GM19468 (cell line): ENCODE results near the gene RBM39.
"Not testable (repeated sequence)": the region's sequence is repeated elsewhere in the genome, so short reads cannot be mapped to it uniquely, and the experiment has no call there.

Source experiments
- ATAC-seq: cut with Tn5 transposase; IDR thresholded peaks from one replicate; pipeline ENCODE4 v1.9.1; 2021; ENCODE audit warnings: mild to moderate bottlenecking, moderate library complexity, moderate number of reproducible peaks; ENCODE audit not compliant: unreplicated experiment; ENCODE audit errors: extremely low read depth

RBM39 gene

GRCh38 chr20:35741892-35742740, at the start of gene RBM39:
Gene RBM39, minus strand, starts transcription at chr20:35742260. Its CDS starts 1,386 bp downstream, at chr20:35740874.
- ATAC-seq, result peak; percentile 81

DNA sequence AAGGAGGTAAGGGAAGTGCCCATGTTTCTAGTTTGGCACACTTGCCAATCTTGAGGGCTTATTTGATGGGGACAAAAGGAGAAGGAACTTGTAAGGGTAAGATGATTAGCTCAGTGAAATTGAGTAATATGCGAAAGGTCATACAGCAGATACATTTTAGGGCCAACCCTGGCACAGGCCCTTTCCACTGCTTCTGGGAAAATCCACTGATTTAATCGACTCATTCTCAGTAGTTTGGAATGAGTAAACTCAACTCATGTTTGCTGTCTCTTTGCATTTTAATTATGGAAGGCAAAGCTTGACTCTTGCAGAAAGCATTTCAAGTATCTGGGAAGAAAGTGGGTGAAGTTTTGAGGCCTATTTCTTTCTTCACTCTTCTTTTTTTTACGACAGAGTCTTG, 49.8 kb upstream of the RBM39 start:
- ATAC-seq, result no peak

GRCh38 chr20:35791097-35791496, 49.0 kb upstream of the RBM39 start:
- ATAC-seq, result no peak

DNA sequence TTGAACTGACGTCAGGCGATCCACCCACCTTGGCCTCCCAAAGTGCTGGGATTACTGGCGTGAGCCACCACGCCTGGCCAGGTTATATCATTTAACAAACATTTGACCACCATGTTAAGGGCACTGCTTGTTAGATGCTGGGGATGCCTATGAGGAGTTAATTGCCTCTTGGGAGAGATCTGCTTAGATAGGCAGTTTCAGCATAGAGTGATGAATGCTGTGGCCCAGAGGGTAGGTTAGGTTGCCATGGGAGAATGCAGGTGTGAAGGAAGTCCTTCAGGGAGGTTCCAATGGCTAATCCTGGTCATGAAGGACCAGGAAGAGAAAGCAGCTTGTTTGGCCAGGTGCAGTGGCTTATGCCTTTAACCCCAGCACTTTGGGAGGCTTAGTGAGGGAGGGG, 46.7 kb upstream of the RBM39 start:
- no peak for ATAC-seq

DNA sequence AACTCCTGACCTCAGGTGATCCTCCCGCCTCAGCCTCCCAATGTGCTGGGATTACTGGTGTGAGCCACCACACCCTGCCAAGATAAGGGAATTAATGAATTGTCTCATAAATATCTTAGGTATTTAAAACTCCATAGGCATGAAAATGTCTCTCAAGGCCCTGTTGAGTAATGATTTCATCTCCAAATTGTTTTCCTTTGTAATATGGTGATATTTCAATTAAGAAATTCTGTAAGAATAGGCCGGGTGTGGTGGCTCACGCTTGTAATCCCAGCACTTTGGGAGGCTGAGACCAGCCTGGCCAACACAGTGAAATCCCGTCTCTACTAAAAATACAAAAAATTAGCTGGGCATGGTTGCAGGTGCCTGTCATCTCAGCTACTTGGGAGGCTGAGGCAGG, 43.5 kb upstream of the RBM39 start:
- not testable (repeated sequence) for ATAC-seq

- ATAC-seq, result not testable (repeated sequence)
Measured at GRCh38 chr20:35783811-35784210, 41.8 kb upstream of the RBM39 start.

- ATAC-seq, result no peak
Measured at GRCh38 chr20:35776513-35777101, 34.5 kb upstream of the RBM39 start.

- no peak for ATAC-seq
Measured at GRCh38 chr20:35774391-35774790, 32.3 kb upstream of the RBM39 start.

DNA sequence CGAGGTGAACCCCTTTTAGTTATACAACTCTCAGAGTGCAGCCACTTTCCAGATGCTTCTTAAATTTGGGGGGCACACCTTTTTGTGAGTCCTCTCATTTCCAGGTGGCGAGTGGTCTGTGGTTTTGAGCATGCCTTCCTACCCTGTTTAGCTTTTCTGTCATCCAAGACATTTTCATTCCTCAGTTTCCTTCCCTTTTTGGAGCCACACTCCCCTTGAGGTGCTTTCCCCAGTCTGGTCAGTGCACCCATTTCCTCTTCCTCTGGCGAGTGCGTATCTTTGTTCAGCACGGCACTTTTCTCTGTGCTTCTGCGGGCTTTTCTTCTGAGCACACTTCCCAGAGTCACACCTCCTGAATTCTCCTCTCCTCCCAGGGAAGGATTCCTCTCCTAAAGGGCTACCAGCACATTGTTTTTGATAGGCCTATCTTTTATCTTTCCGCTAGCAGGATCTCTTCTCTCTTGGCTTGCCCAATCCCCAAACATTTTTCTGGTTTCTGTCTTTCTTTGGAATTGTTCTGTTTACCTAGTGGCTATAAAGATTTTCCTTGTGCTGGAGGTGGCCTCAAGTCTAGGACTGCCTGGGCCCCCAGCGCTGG, 31.2 kb upstream of the RBM39 start:
- no peak for ATAC-seq

DNA sequence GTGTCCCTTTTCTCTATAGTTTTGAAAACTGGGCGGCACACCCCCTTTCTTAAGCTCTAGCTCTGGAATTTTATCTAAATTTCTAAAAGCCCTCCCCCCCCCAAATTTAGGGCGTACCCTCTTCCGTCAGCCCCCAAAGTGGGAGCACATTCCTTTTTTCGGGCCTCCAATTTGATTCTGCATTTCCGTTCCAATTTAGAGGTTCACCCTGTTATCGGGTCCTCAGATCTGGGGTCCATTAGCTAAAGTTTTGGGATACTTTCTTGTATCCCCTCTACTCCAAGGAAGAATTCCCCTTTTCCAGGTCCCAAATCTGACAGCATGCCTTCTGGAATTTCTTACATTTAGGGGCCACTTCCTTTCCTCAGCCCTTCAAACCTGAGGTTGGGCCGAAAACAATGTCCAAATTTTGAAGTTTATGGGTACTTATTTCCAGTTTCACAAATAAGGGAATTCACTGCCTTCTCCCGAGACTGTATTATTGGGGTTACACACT, 30.6 kb upstream of the RBM39 start:
- ATAC-seq, result no peak

GRCh38 chr20:35771689-35772562, 29.9 kb upstream of the RBM39 start, which contains the start of gene PHF20:
Gene PHF20, plus strand, starts transcription at chr20:35772015. Its CDS starts 29,508 bp downstream, at chr20:35801523.
- ATAC-seq, result peak; percentile 53

- ATAC-seq, result no peak
Measured at GRCh38 chr20:35771367-35771688, 29.3 kb upstream of the RBM39 start.

GRCh38 chr20:35768731-35769664, 26.9 kb upstream of the RBM39 start:
- ATAC-seq, result no peak

- ATAC-seq, result no peak
Measured at GRCh38 chr20:35767683-35768481, 25.8 kb upstream of the RBM39 start.

GRCh38 chr20:35766843-35767242, 24.8 kb upstream of the RBM39 start:
- no peak for ATAC-seq

DNA sequence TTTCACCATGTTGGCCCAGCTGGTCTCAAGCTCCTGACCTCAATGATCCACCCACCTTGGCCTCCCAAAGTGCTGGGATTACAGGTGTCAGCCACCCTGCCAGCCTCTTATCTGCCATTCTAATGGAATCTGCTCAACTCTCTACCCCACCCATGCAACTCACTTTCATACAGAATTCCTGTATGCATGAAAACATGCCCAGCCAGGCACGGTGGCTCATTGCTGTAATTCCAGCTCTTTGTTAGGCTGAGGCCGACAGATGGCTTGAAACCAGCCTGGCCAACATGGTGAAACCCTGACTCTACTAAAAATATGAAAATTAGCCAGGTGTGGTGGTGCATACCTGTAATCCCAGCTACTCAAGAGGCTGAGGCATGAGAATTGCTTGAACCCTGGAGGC, 22.9 kb upstream of the RBM39 start:
- ATAC-seq, result not testable (repeated sequence)

DNA sequence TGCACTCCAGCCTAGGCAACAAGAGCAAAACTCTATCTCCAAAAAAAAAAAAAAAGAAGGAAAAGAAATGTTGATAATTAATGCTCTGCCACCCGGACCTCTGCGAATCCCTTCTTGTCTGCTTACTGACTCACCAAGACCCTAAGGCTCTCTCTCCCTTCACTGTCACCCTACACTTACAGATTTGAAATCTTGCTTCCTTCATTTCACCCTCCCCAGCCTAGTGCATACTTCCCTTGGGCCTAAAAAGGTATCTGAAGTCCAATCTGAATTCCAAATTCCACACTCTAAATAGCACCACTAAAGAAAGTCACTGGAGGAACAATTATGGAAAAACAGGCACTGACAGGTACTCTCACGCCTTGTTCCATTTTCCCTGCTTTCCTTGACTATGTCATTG, 20.4 kb upstream of the RBM39 start:
- no peak for ATAC-seq

- not testable (repeated sequence) for ATAC-seq
Measured at GRCh38 chr20:35761548-35761947, 19.5 kb upstream of the RBM39 start.
